Adrenal gland (tissue), 12 donors: ENCODE data around the gene VGLL4. TPM values are rescaled to one million over a fixed set of nuclear protein-coding genes. Genes with fewer than 3 reads are reported as not detected.

Source experiments
- DNase-seq, 7 donors: peaks; one replicate each; pipeline ENCODE4 v3.0.0-alpha.2; 2019 to 2020
- H3K27ac ChIP-seq, 5 donors: fragments of 200-600 bp; sonication (generic) in 4 of 5; 1 replicate in 3 of 5; 2 replicates in 2 of 5; pipeline versions ENCODE4 v1.5.1 to v1.8.0; 2016 to 2020; ENCODE audit warnings: mild to moderate bottlenecking in 1 of 5
- H3K27me3 ChIP-seq: fragments of 200-600 bp; 2 replicates; pipeline ENCODE4 v1.8.0; 2021
- H3K36me3 ChIP-seq, 2 donors: fragments of 200-600 bp; replicated peaks in 1 of 2; 1 replicate in 1 of 2; 2 replicates in 1 of 2; pipeline versions ENCODE4 v1.5.1 to v1.8.0; 2018 to 2022
- H3K4me1 ChIP-seq, 2 donors: fragments of 200-600 bp; replicated peaks in 1 of 2; 1 replicate in 1 of 2; 2 replicates in 1 of 2; pipeline versions ENCODE4 v1.5.1 to v1.8.0; 2018 to 2021
- H3K4me3 ChIP-seq, 4 donors: fragments of 200-600 bp; sonication (generic) in 3 of 4; one replicate each; pipeline ENCODE4 v1.5.1; 2016 to 2018
- H3K9me3 ChIP-seq, 3 donors: fragments of 200-600 bp; sonication (generic) in 1 of 3; replicated peaks in 1 of 3; 1 replicate in 2 of 3; 2 replicates in 1 of 3; pipeline versions ENCODE4 v1.5.1 to v1.8.0; 2016 to 2021
- CTCF ChIP-seq, 6 experiments: fragments of 450-650 bp in 4 of 6; fragments of 200-600 bp in 2 of 6; sonication (generic) in 1 of 6; IDR thresholded peaks; 1 replicate in 5 of 6; 2 replicates in 1 of 6; pipeline versions ENCODE4 v1.5.1 to v1.8.0; 2016 to 2021; ENCODE audit warnings: antibody characterized with exemption in 6 of 6, mild to moderate bottlenecking in 2 of 6, moderate library complexity in 1 of 6
- POLR2A ChIP-seq, 2 donors: fragments of 450-650 bp; IDR thresholded peaks; one replicate each; pipeline ENCODE4 v1.6.1; 2017; ENCODE audit warnings: antibody characterized with exemption in 2 of 2, mild to moderate bottlenecking in 2 of 2, moderate library complexity in 1 of 2
- WGBS, 4 donors: extraction: QIAGEN DNeasy Blood & Tissue Kit in 2 of 4; methylation state at CpG; one replicate each; pipeline versions ENCODE4 v1.1.5 to v1.1.7; 2013 to 2017; 5-methylcytosine and 5-hydroxymethylcytosine counted together
- intact Hi-C, 2 donors: fragments of 100-400 bp; cut with DNase I; formaldehyde crosslinking; loops; one replicate each; pipeline versions ENCODE4 v1.14.1 to v1.15.0; 2022 to 2023
- polyA plus RNA-seq, 3 donors: library from polyadenylated mRNA; stranded (reverse); fragments of 200-250 nt in 2 of 3; fragments of 350-450 nt in 1 of 3; fragmentation: Illumina TruSeq in 1 of 3; extraction: RNeasy Lipid Tissue Mini Kit (QIAGEN cat#74804) in 1 of 3; gene quantifications; one replicate each; pipeline ENCODE4 v1.2.3, GENCODE V29; 2013 to 2014
- total RNA-seq, 9 donors: library from RNA; depleted of rRNA in 4 of 9; stranded (reverse); fragments of >200 nt in 4 of 9; fragments of 120-200 nt in 1 of 9; fragmentation: NEBNext Ultra II Directional in 1 of 9; extraction: Animal tissue kit (Norgen Biotek cat#: 25700) in 1 of 9; gene quantifications; one replicate each; pipeline versions ENCODE4 v1.1.0 to v1.2.4, GENCODE V29; 2013 to 2023
- donor health status: healthy with polysubstance abuse.
- donor health status: Bipolar disorder and iron deficiency.
- donor health status: DM: yes; HTN: yes; CAD: no.
- donor health status: DM: no; HTN: no; CAD: no.
- donor health status: DM: no; HTN: no; CAD: no.
- donor health status: DM: yes; HTN: yes; CAD: no.

VGLL4 gene
- total and polyA plus RNA-seq, 12 donors = 38.3 to 153 (median 86.4) TPM

- no peaks in the 10 kb centered on the region for H3K36me3 ChIP-seq
- TF ChIP-seq CTCF (IDR thresholded peaks at IDR 0.05) (no peak), POLR2A (IDR thresholded peaks at IDR 0.05) (no peak)
- peak in 2 of 7 donors; percentile 4 for DNase-seq
- H3K4me1 ChIP-seq = no peaks in the 10 kb centered on the region
- intact Hi-C loops = no loop called here
- no peaks in the 10 kb centered on the region for H3K27me3 ChIP-seq
- WGBS, 4 donors = 85 to 95% (median 92%) methylated on average over 6 to 7 of the region's 7 CpGs
- H3K4me3 ChIP-seq = no peak overlapping the region
- peaks cover 0 to 3% (median 0%) of the 10 kb centered on the region in 3 donors for H3K9me3 ChIP-seq
- H3K27ac ChIP-seq = no peak overlapping the region
Measured at GRCh38 chr3:11542551-11542950, 101.2 kb downstream of the VGLL4 start.

DNA sequence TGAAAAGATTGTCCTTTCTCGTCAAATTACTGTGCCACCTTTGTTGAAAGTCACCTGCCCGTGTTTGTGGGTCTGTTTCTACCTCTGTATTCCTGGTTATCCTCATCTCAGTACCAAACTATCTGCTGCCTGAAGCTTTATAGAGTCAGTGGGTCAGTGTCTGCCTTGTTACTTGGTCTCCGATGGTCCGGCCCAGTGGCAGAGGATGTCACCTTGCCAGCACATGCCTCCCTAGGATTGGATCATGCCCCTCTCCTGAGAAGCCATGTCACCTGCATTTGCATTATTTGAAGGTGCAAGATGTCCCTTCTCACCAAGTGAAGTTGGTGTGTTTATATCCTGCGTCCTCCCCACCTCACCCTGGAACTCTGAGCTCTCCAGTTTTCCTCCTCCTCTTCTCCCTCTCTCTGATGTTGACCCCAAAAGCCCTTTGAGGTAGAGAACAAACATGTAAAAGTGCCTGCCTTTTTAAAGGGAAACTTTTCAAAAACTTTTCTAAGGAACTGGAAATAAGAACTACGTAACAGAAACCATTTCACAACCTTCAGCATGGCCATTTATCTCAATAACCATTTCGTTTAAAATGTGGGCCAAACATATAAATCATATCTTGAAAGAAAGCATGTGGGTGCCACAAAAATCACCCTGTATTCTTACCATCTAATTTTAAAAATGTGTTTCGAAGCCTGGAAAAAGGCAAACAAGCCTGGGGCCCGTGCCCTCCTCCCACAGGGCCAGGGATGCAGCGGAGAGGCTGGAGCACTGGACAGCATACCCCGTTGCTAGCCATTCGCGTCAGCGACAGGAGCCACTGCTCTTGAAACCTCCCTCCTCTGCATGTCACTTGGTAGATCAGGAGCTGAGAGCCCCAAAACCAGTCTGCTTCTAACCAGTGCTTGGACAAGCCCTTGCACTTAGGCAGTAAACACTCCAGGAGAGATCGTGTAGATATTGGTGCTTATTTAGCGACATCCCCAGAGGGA, 102.1 kb downstream of the VGLL4 start:
- peak in 1 of 7 donors; percentile 5 for DNase-seq
- Histone ChIP-seq H3K27ac (no peak overlapping the region), H3K27me3 (no peaks in the 10 kb centered on the region), H3K4me3 (no peak overlapping the region), H3K4me1 (no peaks in the 10 kb centered on the region), H3K36me3 (no peaks in the 10 kb centered on the region), H3K9me3 (peaks cover 0 to 3% (median 0%) of the 10 kb centered on the region in 3 donors)
- intact Hi-C loops = no loop called here
- 82 to 86% (median 84%) methylated on average over 16 of the region's 16 CpGs for WGBS, 4 donors
- TF ChIP-seq POLR2A (IDR thresholded peaks at IDR 0.05) (no peak), CTCF (IDR thresholded peaks at IDR 0.05) (no peak)

- Histone ChIP-seq H3K9me3 (peaks cover 0 to 3% (median 0%) of the 10 kb centered on the region in 3 donors), H3K4me3 (no peak overlapping the region), H3K36me3 (no peaks in the 10 kb centered on the region), H3K4me1 (no peaks in the 10 kb centered on the region), H3K27me3 (no peaks in the 10 kb centered on the region), H3K27ac (no peak overlapping the region)
- intact Hi-C loops = no loop called here
- TF ChIP-seq POLR2A (IDR thresholded peaks at IDR 0.05) (no peak), CTCF (IDR thresholded peaks at IDR 0.05) (no peak)
- peak in 1 of 7 donors; percentile 3 for DNase-seq
- 93 to 99% (median 97%) methylated on average over 14 of the region's 14 CpGs for WGBS, 4 donors
Measured at GRCh38 chr3:11539677-11540076, 104.0 kb downstream of the VGLL4 start.

DNA sequence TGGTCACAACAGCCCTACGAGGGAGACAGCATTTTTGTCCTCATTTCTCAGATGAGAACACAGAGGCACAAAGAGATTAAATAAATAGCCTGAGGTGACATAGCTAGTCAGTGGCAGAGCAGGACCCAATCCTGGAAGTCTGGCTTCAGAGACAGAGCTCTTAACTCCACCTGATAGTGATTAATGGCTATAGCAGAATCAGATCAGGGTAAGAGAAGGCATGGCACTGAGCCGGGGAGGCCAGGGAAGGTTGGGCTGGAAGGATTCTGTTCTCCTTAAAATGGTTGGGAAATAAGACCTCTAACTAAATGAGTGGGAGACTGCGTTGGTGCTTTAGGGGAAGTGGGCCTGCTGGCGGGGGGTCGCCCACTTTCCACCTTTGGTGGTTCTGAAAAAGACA, 104.5 kb downstream of the VGLL4 start:
- no peaks in the 10 kb centered on the region for H3K36me3 ChIP-seq
- TF ChIP-seq POLR2A (IDR thresholded peaks at IDR 0.05) = no peak
- no peak for TF ChIP-seq CTCF (IDR thresholded peaks at IDR 0.05)
- WGBS, 4 donors = 89 to 94% (median 90%) methylated on average over 5 of the region's 5 CpGs
- peak in 1 of 7 donors; percentile 0 for DNase-seq
- no peaks in the 10 kb centered on the region for H3K4me1 ChIP-seq
- no peak overlapping the region for H3K4me3 ChIP-seq
- no peaks in the 10 kb centered on the region for H3K27me3 ChIP-seq
- intact Hi-C loops = no loop called here
- H3K9me3 ChIP-seq = peaks cover 0 to 3% (median 0%) of the 10 kb centered on the region in 3 donors
- H3K27ac ChIP-seq = no peak overlapping the region
